GM19023 (cell line): ENCODE measurements around the gene GALNT8.
"Not testable (repeated sequence)": the region's sequence is repeated elsewhere in the genome, so short reads cannot be mapped to it uniquely, and the experiment has no call there.

Experiments
- ATAC-seq: cut with Tn5 transposase; IDR thresholded peaks from one replicate; pipeline ENCODE4 v1.9.1; 2021; ENCODE audit warnings: mild to moderate bottlenecking, moderate library complexity; ENCODE audit not compliant: unreplicated experiment

GALNT8 gene

GRCh38 chr12:4742416-4742970 lies 22.3 kb downstream of the GALNT8 start:
- ATAC-seq: no peak

GRCh38 chr12:4743046-4743445 lies 22.8 kb downstream of the GALNT8 start:
- ATAC-seq: no peak

GRCh38 chr12:4744709-4745108 lies 24.5 kb downstream of the GALNT8 start:
- no peak for ATAC-seq

GRCh38 chr12:4745249-4745648 lies 25.0 kb downstream of the GALNT8 start:
- no peak for ATAC-seq

- ATAC-seq: not testable (repeated sequence)
These were observed 31.5 kb downstream of the GALNT8 start for GRCh38 chr12:4751654-4752053.

GRCh38 chr12:4762773-4763172 lies 42.6 kb downstream of the GALNT8 start:
- no peak for ATAC-seq

GRCh38 chr12:4763549-4763948 lies 43.3 kb downstream of the GALNT8 start:
- ATAC-seq: no peak

- no peak for ATAC-seq
These were observed 46.2 kb downstream of the GALNT8 start for GRCh38 chr12:4766445-4766844.

- ATAC-seq: no peak
These were observed 47.0 kb downstream of the GALNT8 start for GRCh38 chr12:4767186-4767585.

- no peak for ATAC-seq
These were observed 48.1 kb downstream of the GALNT8 start for GRCh38 chr12:4768341-4768740.

- ATAC-seq: no peak
These were observed 48.9 kb downstream of the GALNT8 start for GRCh38 chr12:4769073-4769472.

GRCh38 chr12:4771172-4771959 lies 51.2 kb downstream of the GALNT8 start:
- no peak for ATAC-seq

- no peak for ATAC-seq
These were observed 51.9 kb downstream of the GALNT8 start for GRCh38 chr12:4771960-4772566.

GRCh38 chr12:4775936-4776335 lies 55.7 kb downstream of the GALNT8 start:
- no peak for ATAC-seq

GRCh38 chr12:4779749-4780148 lies 59.5 kb downstream of the GALNT8 start:
- no peak for ATAC-seq

- ATAC-seq: no peak
These were observed 60.7 kb downstream of the GALNT8 start for GRCh38 chr12:4780641-4781611.

GRCh38 chr12:4784404-4785054 lies 64.3 kb downstream of the GALNT8 start:
- no peak for ATAC-seq

- ATAC-seq: no peak
These were observed 66.6 kb downstream of the GALNT8 start for GRCh38 chr12:4786795-4787194.

- ATAC-seq: no peak
These were observed 67.8 kb downstream of the GALNT8 start for GRCh38 chr12:4787965-4788364.

GRCh38 chr12:4789776-4790175 lies 69.6 kb downstream of the GALNT8 start:
- ATAC-seq: no peak

GRCh38 chr12:4791497-4791896 lies 71.3 kb downstream of the GALNT8 start:
- no peak for ATAC-seq
